Measurements from ENCODE around the gene WASF3. TPM values are rescaled to one million over a fixed set of nuclear protein-coding genes. Genes with fewer than 3 reads are reported as not detected.

The WASF3 gene
- total and polyA plus RNA-seq, 2 of the 13 experiments (the other 11 are each of a cell fraction or from before 2014, with no cell fraction given): 10.4 to 17.2 TPM

GRCh38 chr13:26544707-26545106 lies 12.8 kb upstream of the WASF3 start (continued):
- TF ChIP-seq PBX2 (CRISPR knock-in tag; IDR thresholded peaks at IDR 0.05): 0 out of 2 replicates have a peak, but pooled peaks have one; percentile 21
- no peak for TF ChIP-seq MAFF (IDR thresholded peaks at IDR 0.05; ENCODE audit: low read depth, low read length)
- no peak for TF ChIP-seq REST (IDR thresholded peaks at IDR 0.05; ENCODE audit: borderline replicate concordance in 1 of 2, low read depth in 1 of 2, low read length in 2 of 2)
- TF ChIP-seq ZC3H4 (CRISPR knock-in tag; IDR thresholded peaks at IDR 0.05; ENCODE audit: borderline replicate concordance): no peak
- TF ChIP-seq SNAPC5 (CRISPR knock-in tag; IDR thresholded peaks at IDR 0.05; ENCODE audit: borderline replicate concordance): no peak
- TF ChIP-seq TGIF2 (CRISPR knock-in tag; IDR thresholded peaks at IDR 0.05): peak; percentile 57; the same call in 1 of the 2 replicates
- TF ChIP-seq ATRX (CRISPR knock-in tag; IDR thresholded peaks at IDR 0.05; ENCODE audit: borderline replicate concordance): no peak
- no peak for TF ChIP-seq HINFP (CRISPR knock-in tag; IDR thresholded peaks at IDR 0.05; ENCODE audit: low read depth)
- TF ChIP-seq NCOA5 (CRISPR knock-in tag; IDR thresholded peaks at IDR 0.05): no peak
- no peak for TF ChIP-seq ZSCAN31 (CRISPR knock-in tag; IDR thresholded peaks at IDR 0.05; ENCODE audit: low read depth)
- TF ChIP-seq ZNF12 (CRISPR knock-in tag; IDR thresholded peaks at IDR 0.05): no peak
- no peak for TF ChIP-seq ZNF572 (CRISPR knock-in tag; IDR thresholded peaks at IDR 0.05)
- no peak for TF ChIP-seq ZNF451 (CRISPR knock-in tag; IDR thresholded peaks at IDR 0.05)
- TF ChIP-seq RXRB (CRISPR knock-in tag; IDR thresholded peaks at IDR 0.05; ENCODE audit: borderline replicate concordance): no peak; the same call in 1 of the 2 replicates
- TF ChIP-seq SP5 (CRISPR knock-in tag; IDR thresholded peaks at IDR 0.05; ENCODE audit: borderline replicate concordance, low read depth): no peak
- no peak for TF ChIP-seq ZNF343 (CRISPR knock-in tag; IDR thresholded peaks at IDR 0.05)
- no peak for TF ChIP-seq NFE2L2 (IDR thresholded peaks at IDR 0.05; ENCODE audit: low read length)
- TF ChIP-seq SKIL (CRISPR knock-in tag; IDR thresholded peaks at IDR 0.05; ENCODE audit: borderline replicate concordance): no peak
- no peak for TF ChIP-seq SUZ12 (IDR thresholded peaks at IDR 0.05; ENCODE audit: low read depth, low read length)
- TF ChIP-seq SAP130 (CRISPR knock-in tag; IDR thresholded peaks at IDR 0.05; ENCODE audit: low read depth): peak; percentile 50
- TF ChIP-seq ZNF580 (CRISPR knock-in tag; IDR thresholded peaks at IDR 0.05; ENCODE audit: borderline replicate concordance, low read depth): no peak

Data from HepG2 (cell line).